ENCODE data around the gene ANAPC1.
A peak's percentile ranks its signal among the peaks of the same experiment; 100 is the strongest.
"Not testable (repeated sequence)": the region's sequence is repeated elsewhere in the genome, so short reads cannot be mapped to it uniquely, and the experiment has no call there.

The ANAPC1 gene

GRCh38 chr2:111903930-111904439 is 20.0 kb upstream of the ANAPC1 start:
- DNase-seq, result no peak

- DNase-seq, result no peak
Observed at GRCh38 chr2:111903516-111903915, 19.5 kb upstream of the ANAPC1 start.

GRCh38 chr2:111900859-111901258 is 16.9 kb upstream of the ANAPC1 start:
- no peak for DNase-seq

- DNase-seq, result no peak
Observed at GRCh38 chr2:111898703-111899514, 14.9 kb upstream of the ANAPC1 start.

- DNase-seq, result peak; percentile 32
Observed at GRCh38 chr2:111897924-111898702, 14.1 kb upstream of the ANAPC1 start, which contains the start of gene MERTK. Gene MERTK, plus strand, starts transcription at chr2:111898607. Its CDS starts 129 bp downstream, at chr2:111898736.

GRCh38 chr2:111897630-111897923 is 13.6 kb upstream of the ANAPC1 start:
- DNase-seq, result no peak

GRCh38 chr2:111896576-111896975 is 12.6 kb upstream of the ANAPC1 start:
- no peak for DNase-seq

GRCh38 chr2:111896024-111896423 is 12.0 kb upstream of the ANAPC1 start:
- no peak for DNase-seq

- no peak for DNase-seq
Observed at GRCh38 chr2:111884592-111884964, 585 bp upstream of the ANAPC1 start.

GRCh38 chr2:111872806-111873205 is 11.2 kb downstream of the ANAPC1 start:
- not testable (repeated sequence) for DNase-seq

- DNase-seq, result not testable (repeated sequence)
Observed at GRCh38 chr2:111865124-111865523, 18.9 kb downstream of the ANAPC1 start.

GRCh38 chr2:111860005-111860404 is 24.0 kb downstream of the ANAPC1 start:
- not testable (repeated sequence) for DNase-seq

GRCh38 chr2:111852544-111852943 is 31.4 kb downstream of the ANAPC1 start:
- DNase-seq, result not testable (repeated sequence)

- DNase-seq, result peak; percentile 7
Observed at GRCh38 chr2:111850646-111851045, 33.3 kb downstream of the ANAPC1 start.

- DNase-seq, result not testable (repeated sequence)
Observed at GRCh38 chr2:111839625-111840282, 44.2 kb downstream of the ANAPC1 start.

- DNase-seq, result not testable (repeated sequence)
Observed at GRCh38 chr2:111838992-111839391, 45.0 kb downstream of the ANAPC1 start.

GRCh38 chr2:111834221-111834620 is 49.8 kb downstream of the ANAPC1 start:
- DNase-seq, result not testable (repeated sequence)

- DNase-seq, result not testable (repeated sequence)
Observed at GRCh38 chr2:111830479-111830878, 53.5 kb downstream of the ANAPC1 start.

GRCh38 chr2:111828217-111828766 is 55.7 kb downstream of the ANAPC1 start:
- DNase-seq, result not testable (repeated sequence)

- not testable (repeated sequence) for DNase-seq
Observed at GRCh38 chr2:111812970-111813622, 70.9 kb downstream of the ANAPC1 start.

GRCh38 chr2:111790633-111791032 is 93.4 kb downstream of the ANAPC1 start:
- not testable (repeated sequence) for DNase-seq

- DNase-seq, result not testable (repeated sequence)
Observed at GRCh38 chr2:111784081-111784480, 99.9 kb downstream of the ANAPC1 start.
